Heart left ventricle (tissue), 13 donors: ENCODE data around the gene ERP27.

Source experiments
- CTCF ChIP-seq, 12 donors: fragments of 200-600 bp; sonication (generic) in 4 of 12; IDR thresholded peaks; one replicate each; pipeline versions ENCODE4 v1.5.0 to v1.8.0; 2018 to 2022; ENCODE audit warnings: antibody characterized with exemption in 12 of 12, mild to moderate bottlenecking in 5 of 12
- POLR2A ChIP-seq, 2 donors: fragments of 450-650 bp; IDR thresholded peaks; one replicate each; pipeline ENCODE4 v1.6.1; 2017; ENCODE audit warnings: antibody characterized with exemption in 2 of 2, mild to moderate bottlenecking in 2 of 2, moderate library complexity in 2 of 2
- donor health status: ischemic (EF 13 %, LVEDD 7.1; RV severe dilation, severe dysfunction).
- donor health status: DM: no; HTN: yes; CAD: no.
- donor health status: DM: no; HTN: no; CAD: no.
- donor health status: ischemic (EF 25% LVEDD 6.9; RV normal size, moderate dysfunction).
- donor health status: ischemic (EF 25% LVEDD 5.7; RV mildly dilated, moderate dysfunction).
- donor health status: ischemic (EF 35%, LVEDD 5.7; RV mildly dilated, moderate dysfunction).
- donor health status: nonischemic (EF 11% LVEDD 7.7; RV severe dilation, severe dysfunction).
- donor health status: DM: yes; HTN: yes; CAD: no.
- donor health status: PGD.
- donor health status: ischemic (EF 29% LVEDD 5.4; RV normal size, mild dysfunction).
- donor health status: nonischemic (EF 23%, LVEDD 6.1; RV moderate dilation, normal function).

GRCh38 chr12:14942196-14942931 lies 4.0 kb upstream of the ERP27 start:
- TF ChIP-seq POLR2A (IDR thresholded peaks at IDR 0.05): no peak
- TF ChIP-seq CTCF (IDR thresholded peaks at IDR 0.05): no peak
